OCI-LY3 (cell line): Measurements from ENCODE around the gene IMPACT.

Experiments used
- EZH2phosphoT487 ChIP-seq: fragments of 200-600 bp; shearing (Covaris generic); IDR thresholded peaks from 2 replicates; pipeline ENCODE4 v1.6.1; 2018; ENCODE audit warnings: antibody characterized with exemption, mixed run types, low read depth
- TF ChIP-seq, protein P1 (sequence below): fragments of 200-600, 300-600 bp; sonication (generic); IDR thresholded peaks from 2 replicates; pipeline ENCODE4 v1.5.1; 2014; ENCODE audit warnings: antibody characterized with exemption, low read length, low read depth

DNA sequence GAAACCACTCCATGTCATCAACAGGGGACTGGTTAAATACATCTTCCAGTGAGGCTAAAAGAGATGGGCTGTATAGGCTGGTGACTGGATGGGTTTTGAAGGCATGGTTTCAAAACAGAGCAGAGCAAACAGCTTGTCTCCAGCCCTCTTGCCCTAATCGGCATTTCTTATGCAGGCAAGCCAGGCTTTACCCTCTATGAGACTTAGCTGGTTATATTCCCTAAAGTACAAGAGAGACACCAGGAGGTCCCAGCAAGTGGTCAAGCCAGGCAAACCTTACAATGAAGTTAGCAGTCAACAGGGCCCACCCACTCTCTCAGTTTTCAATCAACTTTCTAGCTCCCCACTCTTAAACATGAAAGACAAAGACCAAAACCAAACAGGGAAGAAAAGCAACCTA, 47.9 kb upstream of the IMPACT start:
- TF ChIP-seq, protein P1, sequence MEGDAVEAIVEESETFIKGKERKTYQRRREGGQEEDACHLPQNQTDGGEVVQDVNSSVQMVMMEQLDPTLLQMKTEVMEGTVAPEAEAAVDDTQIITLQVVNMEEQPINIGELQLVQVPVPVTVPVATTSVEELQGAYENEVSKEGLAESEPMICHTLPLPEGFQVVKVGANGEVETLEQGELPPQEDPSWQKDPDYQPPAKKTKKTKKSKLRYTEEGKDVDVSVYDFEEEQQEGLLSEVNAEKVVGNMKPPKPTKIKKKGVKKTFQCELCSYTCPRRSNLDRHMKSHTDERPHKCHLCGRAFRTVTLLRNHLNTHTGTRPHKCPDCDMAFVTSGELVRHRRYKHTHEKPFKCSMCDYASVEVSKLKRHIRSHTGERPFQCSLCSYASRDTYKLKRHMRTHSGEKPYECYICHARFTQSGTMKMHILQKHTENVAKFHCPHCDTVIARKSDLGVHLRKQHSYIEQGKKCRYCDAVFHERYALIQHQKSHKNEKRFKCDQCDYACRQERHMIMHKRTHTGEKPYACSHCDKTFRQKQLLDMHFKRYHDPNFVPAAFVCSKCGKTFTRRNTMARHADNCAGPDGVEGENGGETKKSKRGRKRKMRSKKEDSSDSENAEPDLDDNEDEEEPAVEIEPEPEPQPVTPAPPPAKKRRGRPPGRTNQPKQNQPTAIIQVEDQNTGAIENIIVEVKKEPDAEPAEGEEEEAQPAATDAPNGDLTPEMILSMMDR: no peak
- TF ChIP-seq EZH2phosphoT487: no peak
